ENCODE measurements around the gene WNT5A.

DNA sequence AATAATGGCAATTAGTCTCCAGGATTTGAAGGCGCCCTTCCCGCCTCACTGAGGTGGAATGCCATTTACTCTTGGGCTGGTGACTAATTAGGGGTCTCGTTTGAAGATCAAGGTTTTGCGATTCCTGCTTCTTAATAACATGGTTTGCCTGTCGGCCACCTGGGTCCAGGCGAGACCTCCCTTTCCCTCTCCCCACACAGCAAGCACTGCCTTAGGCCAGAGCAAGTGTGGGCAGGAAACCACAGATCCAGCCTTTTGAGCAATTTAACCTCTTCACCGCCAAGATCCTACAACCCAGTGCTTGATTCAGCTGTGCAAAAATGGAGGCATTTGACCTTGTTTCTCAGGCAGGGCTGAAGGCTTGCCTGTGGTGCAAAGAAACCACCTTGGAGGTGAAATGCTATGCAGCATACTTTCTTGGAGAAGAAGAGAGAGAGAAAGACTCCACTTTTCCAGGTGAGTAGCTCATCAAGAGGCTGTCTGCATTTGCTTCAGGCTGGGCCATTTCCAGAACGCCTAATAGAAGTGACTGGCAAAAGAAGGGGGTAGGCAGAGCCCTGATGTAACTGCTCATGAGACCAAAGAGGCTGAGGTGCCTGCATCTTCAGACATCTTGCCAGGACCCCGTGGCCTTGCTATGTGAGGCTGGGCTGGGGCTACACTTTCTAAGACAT lies 34.1 kb upstream of the WNT5A start:
- TF ChIP-seq, protein P1, sequence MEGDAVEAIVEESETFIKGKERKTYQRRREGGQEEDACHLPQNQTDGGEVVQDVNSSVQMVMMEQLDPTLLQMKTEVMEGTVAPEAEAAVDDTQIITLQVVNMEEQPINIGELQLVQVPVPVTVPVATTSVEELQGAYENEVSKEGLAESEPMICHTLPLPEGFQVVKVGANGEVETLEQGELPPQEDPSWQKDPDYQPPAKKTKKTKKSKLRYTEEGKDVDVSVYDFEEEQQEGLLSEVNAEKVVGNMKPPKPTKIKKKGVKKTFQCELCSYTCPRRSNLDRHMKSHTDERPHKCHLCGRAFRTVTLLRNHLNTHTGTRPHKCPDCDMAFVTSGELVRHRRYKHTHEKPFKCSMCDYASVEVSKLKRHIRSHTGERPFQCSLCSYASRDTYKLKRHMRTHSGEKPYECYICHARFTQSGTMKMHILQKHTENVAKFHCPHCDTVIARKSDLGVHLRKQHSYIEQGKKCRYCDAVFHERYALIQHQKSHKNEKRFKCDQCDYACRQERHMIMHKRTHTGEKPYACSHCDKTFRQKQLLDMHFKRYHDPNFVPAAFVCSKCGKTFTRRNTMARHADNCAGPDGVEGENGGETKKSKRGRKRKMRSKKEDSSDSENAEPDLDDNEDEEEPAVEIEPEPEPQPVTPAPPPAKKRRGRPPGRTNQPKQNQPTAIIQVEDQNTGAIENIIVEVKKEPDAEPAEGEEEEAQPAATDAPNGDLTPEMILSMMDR (conservative IDR thresholded peaks at IDR 0.05 in 1 of 2, IDR thresholded peaks at IDR 0.05 in 1 of 2; ENCODE audit: extremely low read depth in 1 of 2, insufficient read depth in 1 of 2, low read depth in 1 of 2, low read length in 2 of 2): no peak
- no peak for TF ChIP-seq EZH2 (IDR thresholded peaks at IDR 0.05; ENCODE audit: borderline replicate concordance, low read length)
